Right forelimb (tissue), 1 donor: ENCODE data around the gene GDF2.

Source experiments
- DNase-seq: peaks from one replicate; pipeline ENCODE4 v3.0.0-alpha.2; 2018

GDF2 gene

DNA sequence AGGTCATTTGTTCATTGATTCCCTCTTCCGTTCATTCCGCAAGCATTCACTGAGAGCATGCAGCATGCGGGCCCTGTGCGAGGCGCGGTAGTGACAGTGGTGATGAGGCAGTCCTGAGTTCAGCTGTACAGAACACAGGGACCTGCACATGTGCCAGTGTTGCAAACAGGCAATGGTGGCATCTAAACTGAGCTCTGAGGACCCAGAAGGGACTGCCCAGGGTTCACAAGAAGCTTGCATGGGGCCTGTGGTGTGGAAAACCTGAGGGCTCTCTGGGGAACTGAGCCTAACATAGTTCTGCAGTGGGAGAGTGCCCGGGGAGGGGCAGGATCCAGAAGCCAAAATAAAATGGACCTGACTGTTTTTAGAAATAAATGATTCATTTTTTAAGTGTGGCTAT lies 48.6 kb downstream of the GDF2 start:
- DNase-seq = peak; percentile 11

DNA sequence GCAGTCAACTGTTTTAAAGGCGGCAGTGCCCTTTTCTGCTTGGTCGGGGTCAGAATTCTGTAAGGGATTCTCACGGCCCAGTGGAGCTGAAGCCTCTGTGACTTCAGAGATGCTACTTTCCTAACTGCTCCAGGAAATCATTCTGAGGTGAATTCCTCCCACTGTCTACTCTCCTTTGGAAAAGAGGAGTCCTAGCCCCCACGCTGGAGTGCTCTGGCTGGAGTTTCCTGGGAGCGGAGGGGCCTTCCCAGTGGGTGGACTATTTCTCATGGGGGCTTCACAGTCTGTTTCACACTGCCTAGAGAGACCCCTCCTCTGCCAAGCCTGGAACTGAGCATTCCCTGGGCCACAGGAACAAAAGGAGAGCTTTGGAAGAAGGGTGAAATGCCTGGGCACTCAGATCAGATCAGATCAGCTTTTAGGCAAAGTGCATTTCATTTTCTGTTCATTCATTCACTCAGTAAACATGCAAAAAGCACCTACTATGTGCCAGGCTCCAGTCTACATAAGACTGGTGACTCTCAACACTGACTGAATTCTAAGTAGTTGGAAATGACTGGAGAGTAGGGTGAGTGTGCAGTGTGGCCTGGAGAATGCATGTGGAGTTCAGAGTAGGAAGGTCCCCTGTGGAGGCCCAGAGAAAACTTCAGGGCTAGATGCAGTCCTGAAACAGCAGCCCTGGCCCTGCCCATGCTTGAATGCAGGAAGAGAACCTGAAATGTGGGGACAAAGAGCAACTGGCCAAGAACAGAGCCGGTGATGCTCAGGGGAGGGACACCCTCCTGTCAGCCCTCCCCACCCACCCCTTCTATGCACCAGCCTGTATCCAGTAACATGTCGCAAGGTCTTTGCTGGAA lies 49.6 kb downstream of the GDF2 start:
- DNase-seq = peak; percentile 20

DNA sequence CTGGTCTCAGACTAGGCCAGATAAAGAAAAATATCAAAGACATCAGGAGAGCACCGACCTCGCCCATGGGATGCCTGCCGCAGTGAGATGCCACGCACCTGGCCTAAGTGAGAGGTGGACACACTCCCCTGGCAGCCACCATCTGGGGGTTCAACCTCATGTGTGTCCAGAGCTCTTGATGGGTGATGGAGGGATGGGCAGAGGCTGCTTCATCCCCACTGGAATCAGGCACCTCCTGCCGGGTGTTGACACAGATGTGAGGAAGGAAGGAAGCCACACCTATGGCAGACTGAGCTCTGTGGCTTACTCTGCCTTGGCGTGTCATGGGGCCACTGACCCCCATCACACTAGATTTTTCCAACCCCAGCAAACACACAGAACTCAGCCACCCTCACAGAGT lies 50.5 kb downstream of the GDF2 start:
- peak; percentile 39 for DNase-seq

DNA sequence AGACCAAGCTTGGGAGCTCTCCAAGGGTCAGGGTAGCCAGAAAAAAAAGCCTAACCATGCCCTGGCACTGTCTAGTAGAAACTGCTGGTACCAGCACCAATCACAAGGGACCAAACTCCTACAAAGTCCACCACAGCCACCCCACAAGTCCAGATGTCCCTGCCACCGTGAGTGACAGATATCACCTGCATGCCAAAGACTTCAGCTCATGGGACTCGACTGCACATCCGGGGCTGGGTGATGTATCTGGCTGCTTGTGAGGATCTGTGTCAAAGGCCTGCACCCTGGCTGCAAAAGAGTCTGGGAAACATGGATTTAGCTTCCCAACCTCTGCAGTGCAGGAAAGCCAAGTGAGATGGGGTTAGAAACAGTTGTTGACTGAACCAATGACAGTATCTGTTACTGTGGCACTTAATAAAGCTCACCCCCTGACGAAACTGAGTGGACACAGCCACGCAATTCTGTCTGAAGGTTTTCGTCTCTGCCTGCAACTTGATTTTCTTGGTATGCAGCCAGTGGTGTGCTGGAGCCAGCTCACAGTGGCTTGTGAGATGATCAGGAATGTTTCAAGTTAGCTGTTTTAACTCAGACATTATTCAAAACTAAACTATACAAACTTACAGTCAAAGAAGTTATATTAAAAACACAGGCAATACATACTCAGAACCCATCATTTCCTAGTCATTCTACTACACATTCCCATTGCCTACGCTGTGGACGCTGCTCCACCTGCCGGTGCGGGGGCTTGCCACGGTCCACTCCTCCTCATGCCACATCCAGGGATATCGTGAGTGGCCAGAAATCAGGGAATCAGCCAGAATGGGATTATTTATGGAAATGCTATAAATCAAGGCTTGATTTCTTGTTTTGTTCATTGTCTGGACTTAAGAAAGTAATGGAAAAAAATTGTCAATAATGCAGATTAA lies 52.6 kb downstream of the GDF2 start:
- peak; percentile 56 for DNase-seq

DNA sequence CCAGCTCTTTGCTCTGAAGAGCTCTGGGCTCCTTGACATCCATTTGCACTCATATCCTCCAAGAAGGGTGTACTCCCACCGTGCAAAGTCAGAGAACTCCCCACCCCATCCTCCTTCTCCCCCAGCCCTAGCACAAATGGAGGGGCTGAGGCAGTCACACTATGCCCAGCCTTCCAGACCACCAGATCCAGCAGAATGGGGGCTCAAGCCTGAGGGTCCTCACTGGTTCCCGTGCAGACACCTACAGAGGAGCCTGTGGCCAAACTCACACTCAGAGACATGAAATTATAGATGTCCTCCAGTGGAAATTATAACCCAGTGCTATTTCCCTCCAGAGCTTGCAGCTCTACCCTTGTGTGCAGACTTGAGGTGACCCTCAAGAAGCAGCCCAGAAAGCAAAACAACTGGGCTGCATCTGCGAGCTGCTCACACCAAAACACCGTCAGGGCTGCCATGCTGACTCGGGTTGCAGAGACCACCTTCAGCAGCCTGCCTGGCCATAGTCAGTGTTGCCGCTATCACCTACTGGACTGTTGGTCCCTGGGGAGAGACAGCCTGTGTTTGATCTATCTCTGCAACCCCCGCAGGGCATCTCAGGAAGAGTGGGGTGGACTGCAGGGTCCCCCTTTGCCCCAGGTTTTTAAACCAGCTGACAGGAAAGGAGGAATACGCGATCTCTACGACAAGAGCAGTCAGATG lies 54.4 kb downstream of the GDF2 start:
- peak; percentile 30 for DNase-seq
